Upper lobe of left lung (tissue), 6 donors: ENCODE data around the gene RASGRP4. TPM values are rescaled to one million over a fixed set of nuclear protein-coding genes. Genes with fewer than 3 reads are reported as not detected.

Source experiments
- ATAC-seq, 2 donors: fragments of 200-7000 bp; cut with Tn5 transposase; one replicate each; pipeline ENCODE4 v1.9.1; 2022; ENCODE audit warnings: mild to moderate bottlenecking in 2 of 2, moderate library complexity in 2 of 2; ENCODE audit not compliant: low FRiP score in 2 of 2
- DNase-seq, 2 donors: peaks; one replicate each; pipeline ENCODE4 v3.0.0-alpha.2; 2019 to 2020
- H3K27ac ChIP-seq, 4 donors: fragments of 200-600 bp; sonication (generic); one replicate each; pipeline ENCODE4 v1.5.1; 2016 to 2019
- H3K27me3 ChIP-seq, 4 donors: fragments of 200-600 bp; sonication (generic); one replicate each; pipeline ENCODE4 v1.5.1; 2017 to 2019
- H3K36me3 ChIP-seq, 4 donors: fragments of 200-600 bp; sonication (generic); one replicate each; pipeline ENCODE4 v1.5.1; 2016 to 2019
- H3K4me1 ChIP-seq, 4 donors: fragments of 200-600 bp; sonication (generic); one replicate each; pipeline ENCODE4 v1.5.1; 2018 to 2019
- H3K4me3 ChIP-seq, 4 donors: fragments of 200-600 bp; sonication (generic); one replicate each; pipeline ENCODE4 v1.5.1; 2017 to 2019; ENCODE audit warnings: mild to moderate bottlenecking in 2 of 4, moderate library complexity in 1 of 4
- H3K9me3 ChIP-seq, 4 donors: fragments of 200-600 bp; sonication (generic); one replicate each; pipeline ENCODE4 v1.5.1; 2018 to 2019
- EP300 ChIP-seq, 4 donors: sonication (generic); formaldehyde crosslinking; IDR thresholded peaks; one replicate each; pipeline ENCODE4 v1.5.1; 2017; ENCODE audit warnings: antibody characterized with exemption in 4 of 4, control low read depth in 2 of 4
- POLR2A ChIP-seq, 4 donors: fragments of 450-650 bp; IDR thresholded peaks; one replicate each; pipeline ENCODE4 v1.5.1; 2016 to 2017; ENCODE audit warnings: antibody characterized with exemption in 4 of 4, mild to moderate bottlenecking in 2 of 4
- POLR2AphosphoS5 ChIP-seq, 2 donors: sonication (generic); formaldehyde crosslinking; IDR thresholded peaks; one replicate each; pipeline ENCODE4 v1.5.1; 2017; ENCODE audit warnings: antibody characterized with exemption in 2 of 2
- WGBS, 2 donors: methylation state at CpG; one replicate each; pipeline ENCODE4 v1.1.5; 2017 to 2018; 5-methylcytosine and 5-hydroxymethylcytosine counted together
- total RNA-seq, 6 donors: library from RNA; depleted of rRNA in 4 of 6; stranded (reverse); fragments of >200 nt in 4 of 6; gene quantifications; one replicate each; pipeline versions ENCODE4 v1.1.0 to v1.2.1, GENCODE V29; 2016 to 2021
- TF ChIP-seq, protein P1 (sequence below), 6 experiments: fragments of 450-650 bp in 4 of 6; fragments of 200-600 bp in 2 of 6; sonication (generic) in 2 of 6; IDR thresholded peaks; one replicate each; pipeline ENCODE4 v1.5.1; 2016 to 2019; ENCODE audit warnings: antibody characterized with exemption in 6 of 6
- donor health status: DM: no; HTN: no; CAD: no; lungs with moderate emphysema.
- donor health status: DM: no; HTN: yes; CAD: no; lungs with severe emphysema.

The RASGRP4 gene
- total RNA-seq, 6 donors from 2014 or later = 4.4 to 17.5 (median 12.6) TPM

DNA sequence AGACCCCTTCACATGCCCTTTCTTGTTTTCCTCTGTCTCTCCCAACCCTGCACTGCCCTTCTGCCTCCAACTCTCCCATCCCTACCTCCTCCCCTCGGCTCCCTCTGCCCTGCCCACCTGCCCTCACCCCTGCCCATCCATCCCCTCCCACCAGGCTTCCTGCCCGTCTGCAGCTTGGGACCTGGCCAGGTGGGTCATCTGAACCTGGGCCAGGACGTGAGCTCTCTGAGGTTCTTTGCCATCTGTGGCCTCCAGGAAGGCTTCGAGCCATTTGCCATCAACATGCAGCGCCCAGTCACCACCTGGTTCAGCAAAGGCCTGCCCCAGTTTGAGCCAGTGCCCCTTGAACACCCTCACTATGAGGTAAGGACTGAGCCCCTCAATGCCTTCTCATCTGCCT lies 43.1 kb upstream of the RASGRP4 start:
- TF ChIP-seq, protein P1, sequence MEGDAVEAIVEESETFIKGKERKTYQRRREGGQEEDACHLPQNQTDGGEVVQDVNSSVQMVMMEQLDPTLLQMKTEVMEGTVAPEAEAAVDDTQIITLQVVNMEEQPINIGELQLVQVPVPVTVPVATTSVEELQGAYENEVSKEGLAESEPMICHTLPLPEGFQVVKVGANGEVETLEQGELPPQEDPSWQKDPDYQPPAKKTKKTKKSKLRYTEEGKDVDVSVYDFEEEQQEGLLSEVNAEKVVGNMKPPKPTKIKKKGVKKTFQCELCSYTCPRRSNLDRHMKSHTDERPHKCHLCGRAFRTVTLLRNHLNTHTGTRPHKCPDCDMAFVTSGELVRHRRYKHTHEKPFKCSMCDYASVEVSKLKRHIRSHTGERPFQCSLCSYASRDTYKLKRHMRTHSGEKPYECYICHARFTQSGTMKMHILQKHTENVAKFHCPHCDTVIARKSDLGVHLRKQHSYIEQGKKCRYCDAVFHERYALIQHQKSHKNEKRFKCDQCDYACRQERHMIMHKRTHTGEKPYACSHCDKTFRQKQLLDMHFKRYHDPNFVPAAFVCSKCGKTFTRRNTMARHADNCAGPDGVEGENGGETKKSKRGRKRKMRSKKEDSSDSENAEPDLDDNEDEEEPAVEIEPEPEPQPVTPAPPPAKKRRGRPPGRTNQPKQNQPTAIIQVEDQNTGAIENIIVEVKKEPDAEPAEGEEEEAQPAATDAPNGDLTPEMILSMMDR (IDR thresholded peaks at IDR 0.05) = no peak
- TF ChIP-seq EP300 (IDR thresholded peaks at IDR 0.05) = no peak
- no peak for TF ChIP-seq POLR2AphosphoS5 (IDR thresholded peaks at IDR 0.05)
- no peak for TF ChIP-seq POLR2A (IDR thresholded peaks at IDR 0.05)
- no peaks in the 10 kb centered on the region for H3K4me1 ChIP-seq
- H3K4me3 ChIP-seq = no peak overlapping the region
- WGBS, 2 donors = 72 to 76% methylated on average over 5 of the region's 5 CpGs
- H3K27me3 ChIP-seq = no peaks in the 10 kb centered on the region
- no peaks in the 10 kb centered on the region for H3K9me3 ChIP-seq
- H3K27ac ChIP-seq = no peak overlapping the region
- ATAC-seq (no peak), DNase-seq (no peak)
- no peaks in the 10 kb centered on the region for H3K36me3 ChIP-seq

DNA sequence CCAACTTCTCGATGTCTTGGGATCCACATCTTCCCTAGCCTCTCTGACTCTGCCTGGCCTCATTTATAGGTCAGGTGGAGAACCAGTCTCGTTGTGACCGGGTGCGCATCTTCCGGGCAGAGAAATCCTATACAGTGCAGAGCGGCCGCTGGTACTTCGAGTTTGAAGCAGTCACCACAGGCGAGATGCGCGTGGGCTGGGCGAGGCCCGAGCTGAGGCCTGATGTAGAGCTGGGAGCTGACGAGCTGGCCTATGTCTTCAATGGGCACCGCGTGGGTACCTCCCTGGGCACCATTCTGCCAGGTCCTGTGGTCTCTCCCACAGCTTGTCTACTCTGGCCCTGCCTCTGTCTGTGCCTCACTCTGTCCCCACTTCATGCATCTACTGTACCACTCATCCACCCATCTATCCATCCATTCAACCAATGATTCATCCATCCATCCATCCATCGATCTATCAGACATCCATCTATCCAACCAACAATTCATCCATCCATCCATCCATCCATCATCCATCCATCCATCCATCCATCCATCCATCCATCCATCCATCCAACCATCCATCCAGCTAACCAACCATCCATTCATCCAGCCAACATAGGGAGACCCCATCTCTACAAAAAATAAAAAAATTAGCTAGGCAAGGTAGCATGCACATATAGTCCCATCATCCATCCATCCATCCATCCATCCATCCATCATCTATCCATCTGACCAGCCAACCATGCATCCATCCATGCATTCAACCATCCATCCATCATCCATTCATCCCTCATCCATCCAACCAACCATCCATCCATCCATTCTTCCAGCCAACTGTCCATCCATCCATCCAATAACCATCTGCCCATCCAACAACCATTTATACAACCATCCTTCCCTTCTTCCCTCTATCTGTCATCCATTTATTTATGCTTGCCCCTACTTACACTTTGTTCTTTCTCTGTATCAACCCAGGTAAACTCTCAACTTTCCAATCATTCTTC lies 41.8 kb upstream of the RASGRP4 start:
- no peak for ATAC-seq
- TF ChIP-seq, protein P1 (IDR thresholded peaks at IDR 0.05) = no peak
- TF ChIP-seq EP300 (IDR thresholded peaks at IDR 0.05) (no peak), POLR2A (IDR thresholded peaks at IDR 0.05) (no peak), POLR2AphosphoS5 (IDR thresholded peaks at IDR 0.05) (no peak)
- H3K36me3 ChIP-seq = no peaks in the 10 kb centered on the region
- no peaks in the 10 kb centered on the region for H3K4me1 ChIP-seq
- DNase-seq = peak in 1 of 2 donors; percentile 76
- no peaks in the 10 kb centered on the region for H3K9me3 ChIP-seq
- no peak overlapping the region for H3K27ac ChIP-seq
- H3K4me3 ChIP-seq = no peak overlapping the region
- WGBS, 2 donors = 91 to 95% methylated on average over 17 of the region's 17 CpGs
- H3K27me3 ChIP-seq = no peaks in the 10 kb centered on the region

DNA sequence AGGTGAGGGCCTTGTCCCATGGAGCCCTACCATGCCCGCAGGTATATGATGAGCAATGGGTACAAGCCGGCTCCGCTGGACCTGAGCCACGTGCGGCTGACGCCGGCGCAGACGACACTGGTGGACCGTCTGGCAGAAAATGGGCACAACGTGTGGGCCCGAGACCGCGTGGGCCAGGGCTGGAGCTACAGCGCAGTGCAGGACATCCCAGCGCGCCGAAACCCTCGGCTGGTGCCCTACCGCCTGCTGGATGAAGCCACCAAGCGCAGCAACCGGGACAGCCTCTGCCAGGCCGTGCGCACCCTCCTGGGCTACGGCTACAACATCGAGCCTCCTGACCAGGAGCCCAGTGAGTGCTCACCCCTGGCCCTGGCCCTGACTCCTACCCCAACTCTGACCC lies 40.0 kb upstream of the RASGRP4 start:
- TF ChIP-seq, protein P1 (IDR thresholded peaks at IDR 0.05) = no peak
- TF ChIP-seq POLR2A (IDR thresholded peaks at IDR 0.05) (no peak), POLR2AphosphoS5 (IDR thresholded peaks at IDR 0.05) (no peak), EP300 (IDR thresholded peaks at IDR 0.05) (no peak)
- H3K9me3 ChIP-seq = no peaks in the 10 kb centered on the region
- ATAC-seq = no peak

DNA sequence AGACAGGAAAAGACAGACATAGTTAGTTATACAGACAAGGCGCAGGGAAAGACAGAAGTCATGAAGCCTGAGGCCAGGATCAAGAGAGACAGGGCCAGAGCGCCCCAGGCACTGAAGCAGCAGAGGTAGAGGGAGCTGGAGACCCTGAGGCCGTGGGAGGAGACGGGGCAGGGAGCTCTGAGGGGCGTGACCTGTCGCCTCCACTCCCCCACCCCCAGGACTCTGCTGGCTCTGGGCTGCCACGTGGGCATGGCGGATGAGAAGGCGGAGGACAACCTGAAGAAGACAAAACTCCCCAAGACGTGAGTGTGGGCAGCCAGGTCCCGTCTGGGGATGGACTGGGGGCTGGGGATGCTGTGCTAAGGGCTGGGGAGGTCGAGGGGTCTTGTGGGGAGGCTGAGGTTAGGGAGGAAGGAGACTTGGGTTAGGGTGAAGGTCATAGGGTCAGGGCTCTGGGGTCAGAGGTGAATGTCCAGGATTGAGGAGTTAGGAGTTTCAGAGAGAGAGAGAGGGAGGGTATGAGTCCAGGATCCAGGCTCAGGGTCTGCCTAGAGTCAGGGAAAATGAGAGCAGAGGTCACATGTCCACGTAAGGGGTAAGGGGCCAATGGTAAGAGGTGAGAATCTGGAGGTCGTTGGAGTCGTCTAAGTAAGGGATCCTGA lies 38.5 kb upstream of the RASGRP4 start:
- WGBS, 2 donors = 60 to 69% methylated on average over 13 to 15 of the region's 15 CpGs
- H3K36me3 ChIP-seq = no peaks in the 10 kb centered on the region
- no peaks in the 10 kb centered on the region for H3K4me1 ChIP-seq
- no peaks in the 10 kb centered on the region for H3K9me3 ChIP-seq
- ATAC-seq (no peak), DNase-seq (no peak)
- no peaks in the 10 kb centered on the region for H3K27me3 ChIP-seq
- H3K4me3 ChIP-seq = no peak overlapping the region
- H3K27ac ChIP-seq = no peak overlapping the region
- no peak for TF ChIP-seq EP300 (IDR thresholded peaks at IDR 0.05)
- no peak for TF ChIP-seq POLR2AphosphoS5 (IDR thresholded peaks at IDR 0.05)
- TF ChIP-seq, protein P1 (IDR thresholded peaks at IDR 0.05) = no peak
- TF ChIP-seq POLR2A (IDR thresholded peaks at IDR 0.05) = no peak

More for the DNA sequence above, 40.0 kb upstream of the RASGRP4 start:
- Histone ChIP-seq H3K36me3 (no peaks in the 10 kb centered on the region), H3K27me3 (no peaks in the 10 kb centered on the region), H3K4me3 (no peak overlapping the region), H3K27ac (no peak overlapping the region), H3K4me1 (no peaks in the 10 kb centered on the region)
- WGBS, 2 donors = 92 to 93% methylated on average over 21 to 26 of the region's 26 CpGs
- peak in 1 of 2 donors; percentile 82 for DNase-seq
